Type B pancreatic cell (in vitro differentiated cells): ENCODE data around the gene SDR42E2. TPM values are rescaled to one million over a fixed set of nuclear protein-coding genes. Genes with fewer than 3 reads are reported as not detected.

ENCODE experiments used
- DNase-seq: peaks from one replicate; pipeline ENCODE4 v3.0.0; 2021; ENCODE audit warnings: mixed read lengths; ENCODE audit not compliant: unreplicated experiment; ENCODE audit errors: extremely low spot score
- H3K27ac Mint-ChIP-seq: 2 replicates; pipeline ENCODE4 v1.8.0; 2021; ENCODE audit warnings: mild to moderate bottlenecking, mixed read lengths
- H3K27me3 Mint-ChIP-seq: 2 replicates; pipeline ENCODE4 v1.8.0; 2021; ENCODE audit warnings: mixed read lengths
- H3K36me3 Mint-ChIP-seq: 2 replicates; pipeline ENCODE4 v1.8.0; 2021; ENCODE audit warnings: mixed read lengths
- H3K4me1 Mint-ChIP-seq: one replicate; pipeline ENCODE4 v1.8.0; 2021; ENCODE audit warnings: mixed read lengths; ENCODE audit not compliant: unreplicated experiment
- H3K4me3 Mint-ChIP-seq: 2 replicates; pipeline ENCODE4 v1.8.0; 2021; ENCODE audit warnings: mild to moderate bottlenecking, mixed read lengths
- H3K9me3 Mint-ChIP-seq: 2 replicates; pipeline ENCODE4 v1.8.0; 2021; ENCODE audit warnings: mixed read lengths
- CTCF ChIP-seq: fragments of 200-600 bp; sonication (generic); conservative IDR thresholded peaks from 2 replicates; pipeline ENCODE4 v1.5.0; 2021; ENCODE audit warnings: antibody characterized with exemption, mild to moderate bottlenecking
- total RNA-seq: library from RNA; stranded (reverse); gene quantifications from 2 replicates; pipeline ENCODE4 v1.2.1, GENCODE V29; 2021; ENCODE audit warnings: low replicate concordance

Gene SDR42E2
- total RNA-seq, 1 donor from 2014 or later: 0.19 TPM

GRCh38 chr16:22206842-22207714 lies 44.8 kb downstream of the SDR42E2 start:
- Mint-ChIP-seq H3K4me3 (peak overlapping the region; percentile 98), H3K27ac (peak overlapping the region; percentile 55), H3K36me3 (peaks cover 4% of the 10 kb centered on the region), H3K9me3 (peaks cover 5% of the 10 kb centered on the region), H3K27me3 (no peaks in the 10 kb centered on the region), H3K4me1 (peaks cover 15% of the 10 kb centered on the region)
- TF ChIP-seq CTCF: no peak
- DNase-seq: no peak

GRCh38 chr16:22207715-22208360 lies 45.5 kb downstream of the SDR42E2 start:
- Mint-ChIP-seq H3K4me1 (peaks cover 15% of the 10 kb centered on the region), H3K9me3 (peaks cover 5% of the 10 kb centered on the region), H3K27me3 (no peaks in the 10 kb centered on the region), H3K4me3 (peak overlapping the region; percentile 98), H3K36me3 (peaks cover 4% of the 10 kb centered on the region), H3K27ac (no peak overlapping the region)
- DNase-seq: no peak
- no peak for TF ChIP-seq CTCF

GRCh38 chr16:22210285-22210684 lies 48.0 kb downstream of the SDR42E2 start:
- no peak for TF ChIP-seq CTCF
- DNase-seq: no peak
- no peak overlapping the region for H3K4me3 Mint-ChIP-seq
- no peaks in the 10 kb centered on the region for H3K9me3 Mint-ChIP-seq
- peaks cover 8% of the 10 kb centered on the region for H3K4me1 Mint-ChIP-seq
- H3K36me3 Mint-ChIP-seq: peaks cover 13% of the 10 kb centered on the region
- H3K27ac Mint-ChIP-seq: no peak overlapping the region
- no peaks in the 10 kb centered on the region for H3K27me3 Mint-ChIP-seq

GRCh38 chr16:22210854-22211253 lies 48.5 kb downstream of the SDR42E2 start:
- peaks cover 13% of the 10 kb centered on the region for H3K36me3 Mint-ChIP-seq
- H3K27ac Mint-ChIP-seq: no peak overlapping the region
- H3K9me3 Mint-ChIP-seq: no peaks in the 10 kb centered on the region
- no peak for TF ChIP-seq CTCF
- H3K4me3 Mint-ChIP-seq: no peak overlapping the region
- no peak for DNase-seq
- H3K27me3 Mint-ChIP-seq: no peaks in the 10 kb centered on the region
- peaks cover 8% of the 10 kb centered on the region for H3K4me1 Mint-ChIP-seq

GRCh38 chr16:22213236-22213635 lies 50.9 kb downstream of the SDR42E2 start:
- H3K4me3 Mint-ChIP-seq: no peak overlapping the region
- no peaks in the 10 kb centered on the region for H3K27me3 Mint-ChIP-seq
- H3K27ac Mint-ChIP-seq: no peak overlapping the region
- peaks cover 13% of the 10 kb centered on the region for H3K36me3 Mint-ChIP-seq
- no peak for TF ChIP-seq CTCF
- no peaks in the 10 kb centered on the region for H3K9me3 Mint-ChIP-seq
- no peak for DNase-seq
- no peaks in the 10 kb centered on the region for H3K4me1 Mint-ChIP-seq
